K562 (cell line): Measurements from ENCODE around the gene TP63. TPM values are rescaled to one million over a fixed set of nuclear protein-coding genes. Genes with fewer than 3 reads are reported as not detected.

Experiments
- ATAC-seq: fragments of 200-7000 bp; cut with Tn5 transposase; 3 replicates; pipeline ENCODE4 v1.9.1; 2020; ENCODE audit warnings: moderate library complexity
- BruUV-seq: library from RNA; stranded (reverse); fragments of 400-500 nt; replicated peaks from 2 replicates; lab custom pipeline; 2021; lab: Mats Ljungman, UMichigan
- CTCF ChIA-PET: fragments of 300-600 bp; formaldehyde crosslinking; extraction: SDS; loops from one replicate; lab custom pipeline; 2021; ENCODE audit warnings: low intra/inter-chr PET ratio; lab: Yijun Ruan, JAX
- POLR2A ChIA-PET: fragments of 300-600, 350-650 bp; sonication (Branson Sonifier 250); formaldehyde crosslinking; extraction: SDS; loops from one replicate; lab custom pipeline; 2021; ENCODE audit warnings: antibody characterized with exemption, inconsistent platforms; lab: Yijun Ruan, JAX
- DNase-seq, 4 experiments: peaks; one replicate each; pipeline versions ENCODE4 v3.0.0 to v3.0.0-alpha.2; 2011 to 2018; ENCODE audit warnings: low spot score in 3 of 4, mixed read lengths in 3 of 4; ENCODE audit errors: extremely low read depth in 1 of 4
- FAIRE-seq: peaks from 2 replicates; lab custom pipeline; 2011; peaks lifted over from hg19 to GRCh38; lab: Jason Lieb, UNC
- H2AFZ ChIP-seq: 2 replicates; pipeline ENCODE4 v1.6.0; 2011; ENCODE audit warnings: low read depth, low read length, control low read depth, inconsistent platforms
- H3K27ac ChIP-seq: fragments of 200-600 bp; 3 replicates; pipeline ENCODE4 v1.8.0; 2011; ENCODE audit warnings: low read depth, mild to moderate bottlenecking, control low read depth, inconsistent platforms, low read length, moderate library complexity, mixed read lengths; ENCODE audit errors: extremely low read depth
- H3K27me3 ChIP-seq, 2 experiments: fragments of 300-600 bp in 1 of 2; 2 replicates in 1 of 2; 3 replicates in 1 of 2; pipeline versions ENCODE4 v1.6.0 to v1.8.0; 2011; ENCODE audit warnings: inconsistent platforms in 2 of 2, low read length in 2 of 2, mild to moderate bottlenecking in 1 of 2, mixed read lengths in 1 of 2, moderate library complexity in 1 of 2; ENCODE audit not compliant: control insufficient read depth in 2 of 2, insufficient read depth in 2 of 2
- H3K36me3 ChIP-seq: fragments of 300-600 bp; 3 replicates; pipeline ENCODE4 v1.8.0; 2011; ENCODE audit warnings: mild to moderate bottlenecking, low read length, inconsistent platforms; ENCODE audit not compliant: control insufficient read depth, insufficient read depth
- H3K4me1 ChIP-seq, 2 experiments: fragments of 200-600 bp in 1 of 2; replicated peaks in 1 of 2; 2 replicates in 1 of 2; 3 replicates in 1 of 2; pipeline versions ENCODE4 v1.5.1 to v1.8.0; 2011; ENCODE audit warnings: inconsistent platforms in 2 of 2, low read length in 2 of 2, mild to moderate bottlenecking in 1 of 2, mixed read lengths in 1 of 2, moderate library complexity in 1 of 2; ENCODE audit not compliant: control insufficient read depth in 2 of 2, insufficient read depth in 2 of 2
- H3K4me2 ChIP-seq: 2 replicates; pipeline ENCODE4 v1.6.1; 2011; ENCODE audit warnings: low read length, control low read depth, inconsistent platforms, mixed read lengths; ENCODE audit not compliant: insufficient read depth
- H3K4me3 ChIP-seq: fragments of 200-600 bp; sonication (generic), shearing (Covaris generic); 2 replicates; pipeline ENCODE4 v1.5.1; 2016; ENCODE audit warnings: control low read depth, inconsistent platforms
- H3K79me2 ChIP-seq: fragments of 200-600 bp; 3 replicates; pipeline ENCODE4 v1.8.0; 2011; ENCODE audit warnings: low read length, inconsistent platforms; ENCODE audit not compliant: control insufficient read depth, insufficient read depth
- H3K9ac ChIP-seq, 2 experiments: 2 replicates each; pipeline versions ENCODE4 v1.6.0 to v1.6.1; 2011; ENCODE audit warnings: low read depth in 2 of 2, low read length in 2 of 2, control low read depth in 1 of 2, inconsistent platforms in 1 of 2, mild to moderate bottlenecking in 1 of 2, mixed read lengths in 1 of 2; ENCODE audit not compliant: insufficient read depth in 1 of 2
- H3K9me1 ChIP-seq: one replicate; pipeline ENCODE4 v1.6.0; 2011; ENCODE audit warnings: inconsistent platforms, mild to moderate bottlenecking, low read length, moderate library complexity; ENCODE audit not compliant: control insufficient read depth, insufficient read depth
- H3K9me3 ChIP-seq: replicated peaks from 2 replicates; pipeline ENCODE4 v1.5.1; 2011; ENCODE audit warnings: low read depth, low read length, inconsistent platforms; ENCODE audit not compliant: control insufficient read depth, insufficient read depth
- H4K20me1 ChIP-seq: replicated peaks from 2 replicates; pipeline ENCODE4 v1.6.1; 2011; ENCODE audit warnings: low read length, inconsistent platforms, mixed read lengths; ENCODE audit not compliant: control insufficient read depth, insufficient read depth
- CBX3 ChIP-seq, 2 experiments: IDR thresholded peaks; 1 replicate in 1 of 2; 2 replicates in 1 of 2; pipeline ENCODE4 v1.6.1; 2012; ENCODE audit warnings: inconsistent platforms in 2 of 2, low read length in 2 of 2, borderline replicate concordance in 1 of 2, control low read depth in 1 of 2
- CEBPG ChIP-seq, 3 experiments: fragments of 200-800 bp in 1 of 3; sonication (Bioruptor generic) in 1 of 3; sonication (generic) in 1 of 3; formaldehyde crosslinking in 1 of 3; IDR thresholded peaks in 2 of 3; conservative IDR thresholded peaks in 1 of 3; 2 replicates each; pipeline versions ENCODE4 v1.6.1 to v1.8.0; 2016 to 2022; ENCODE audit warnings: missing compliant biosample characterization in 2 of 3, missing genetic modification characterization in 2 of 3, mild to moderate bottlenecking in 1 of 3, missing genetic modification reagents in 1 of 3
- ERF ChIP-seq: fragments of 450-650 bp; formaldehyde crosslinking; IDR thresholded peaks from 2 replicates; pipeline ENCODE4 v1.4.0; 2020; ENCODE audit warnings: mild to moderate bottlenecking, mixed read lengths
- FOXK2 ChIP-seq, 2 experiments: fragments of 450-650 bp; IDR thresholded peaks in 1 of 2; conservative IDR thresholded peaks in 1 of 2; 2 replicates each; pipeline ENCODE4 v1.6.1; 2016; ENCODE audit warnings: low read depth in 2 of 2, mild to moderate bottlenecking in 1 of 2
- HNRNPLL ChIP-seq: fragments of 200-400 bp; formaldehyde crosslinking; IDR thresholded peaks from 2 replicates; pipeline ENCODE4 v1.6.1; 2017; ENCODE audit warnings: low read length, low read depth, mild to moderate bottlenecking; ENCODE audit not compliant: poor library complexity, severe bottlenecking
- PCBP1 ChIP-seq: fragments of 200-400 bp; formaldehyde crosslinking; IDR thresholded peaks from 2 replicates; pipeline ENCODE4 v1.6.1; 2018; ENCODE audit warnings: mild to moderate bottlenecking, low read depth, low read length; ENCODE audit not compliant: poor library complexity, severe bottlenecking
- PYGO2 ChIP-seq: fragments of 450-650 bp; IDR thresholded peaks from 2 replicates; pipeline ENCODE4 v1.6.1; 2016; ENCODE audit warnings: mild to moderate bottlenecking, missing genetic modification characterization, moderate library complexity, missing compliant biosample characterization
- SP2 ChIP-seq: IDR thresholded peaks from 2 replicates; pipeline ENCODE4 v1.6.1; 2011; ENCODE audit warnings: mild to moderate bottlenecking, low read depth, low read length, moderate library complexity; ENCODE audit not compliant: poor library complexity, severe bottlenecking; ENCODE audit errors: extremely low read depth
- TBL1XR1 ChIP-seq, 2 experiments: IDR thresholded peaks; 2 replicates each; pipeline ENCODE4 v1.6.1; 2012; ENCODE audit warnings: improper control_type of control experiment in 2 of 2, low read length in 2 of 2, mild to moderate bottlenecking in 1 of 2
- ZBTB1 ChIP-seq: sonication (generic); formaldehyde crosslinking; IDR thresholded peaks from 2 replicates; pipeline ENCODE4 v1.8.1; 2023; ENCODE audit warnings: missing genetic modification reagents, low read depth, mild to moderate bottlenecking, borderline replicate concordance
- ZNF699 ChIP-seq: fragments of 250-450 bp; sonication (Bioruptor Pico); IDR thresholded peaks from 2 replicates; pipeline ENCODE4 v1.8.0; 2021; ENCODE audit warnings: mild to moderate bottlenecking, moderate library complexity; ENCODE audit not compliant: insufficient replicate concordance
- in situ Hi-C: fragments of 300-500 bp; cut with MboI; formaldehyde crosslinking; loops from 4 replicates; pipeline ENCODE4 v1.15.0; 2018; ENCODE audit warnings: inconsistent platforms, mixed read lengths
- intact Hi-C: fragments of 100-400 bp; cut with micrococcal nuclease; formaldehyde crosslinking; loops from 2 replicates; pipeline ENCODE4 v1.14.2; 2022
- polyA plus RNA-seq, 8 experiments: library from polyadenylated mRNA; depleted of rRNA in 4 of 8; stranded (reverse) in 5 of 8; unstranded in 3 of 8; fragments of >200 nt; fragmentation: Nextera tagmentation in 2 of 8; fragmentation: Illumina TruSeq in 1 of 8; extraction: Ambion mirVana in 2 of 8; extraction: Trizol in 1 of 8; gene quantifications; 2 replicates each; pipeline versions ENCODE4 v1.2.1 to v1.2.3, GENCODE V29; 2011 to 2014; ENCODE audit warnings: inconsistent platforms in 1 of 8, missing spikeins in 1 of 8
- total RNA-seq, 7 experiments: library from RNA; depleted of rRNA in 6 of 7; stranded (reverse); fragments of >200 nt in 6 of 7; fragmentation: Illumina TruSeq in 2 of 7; extraction: Trizol in 2 of 7; gene quantifications; 2 replicates each; pipeline versions ENCODE4 v1.2.1 to v1.2.3, GENCODE V29; 2011 to 2021; ENCODE audit warnings: low replicate concordance in 1 of 7
- TF ChIP-seq, protein P1 (sequence below): fragments of 250-450 bp; sonication (Bioruptor Pico); IDR thresholded peaks from 2 replicates; pipeline ENCODE4 v1.5.0; 2020; ENCODE audit warnings: mild to moderate bottlenecking, borderline replicate concordance
- TF ChIP-seq, protein P2 (sequence below): fragments of 250-450 bp; sonication (Bioruptor Pico); IDR thresholded peaks from 2 replicates; pipeline ENCODE4 v1.9.0; 2021; ENCODE audit warnings: mild to moderate bottlenecking, inconsistent platforms
- TF ChIP-seq, protein P3 (sequence below): fragments of 250-450 bp; sonication (Bioruptor Pico); IDR thresholded peaks from 2 replicates; pipeline ENCODE4 v1.8.0; 2021; ENCODE audit warnings: mild to moderate bottlenecking, moderate library complexity

Gene TP63
- total and polyA plus RNA-seq, 9 of the 15 experiments (the other 6 are each of a cell fraction or from before 2014, with no cell fraction given): 0.32 to 1.4 (median 0.50) TPM

DNA sequence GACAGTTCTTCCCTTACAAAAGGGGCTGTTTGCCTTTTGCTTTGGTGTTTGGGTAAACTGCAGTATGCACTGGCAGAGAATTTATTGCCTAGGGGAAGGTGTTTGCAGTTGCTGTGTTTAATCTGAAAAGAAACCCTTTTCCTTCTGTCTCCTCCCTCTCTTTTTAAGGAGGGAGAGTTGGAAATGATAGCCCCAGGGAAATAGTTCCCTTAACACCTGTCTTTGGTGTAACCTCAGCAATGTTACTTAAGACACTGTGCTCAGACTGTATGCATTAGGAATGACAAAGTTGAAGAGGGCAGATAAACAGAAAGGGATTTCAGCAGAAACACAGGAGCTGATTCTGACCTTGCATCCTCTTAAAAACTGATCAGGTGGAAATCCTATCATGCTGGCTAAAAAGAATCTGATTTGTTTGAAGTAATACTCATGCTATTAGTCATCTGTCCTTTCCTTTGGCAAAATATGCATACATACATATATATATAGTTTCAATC lies 125.4 kb downstream of the TP63 start:
- DNase-seq (no peak), FAIRE-seq (no peak), ATAC-seq (no peak)
- Histone ChIP-seq H2AFZ (no peak overlapping the region), H3K9ac (no peak overlapping the region), H3K27ac (no peak overlapping the region), H3K9me3 (no peaks in the 10 kb centered on the region), H3K4me2 (no peak overlapping the region), H3K4me3 (no peak overlapping the region), H3K36me3 (no peaks in the 10 kb centered on the region), H3K27me3 (no peaks in the 10 kb centered on the region), H4K20me1 (no peaks in the 10 kb centered on the region), H3K9me1 (no peaks in the 10 kb centered on the region), H3K79me2 (no peaks in the 10 kb centered on the region), H3K4me1 (no peaks in the 10 kb centered on the region)
- in situ Hi-C loops: no loop called here
- ChIA-PET CTCF (no interaction called here), POLR2A (no interaction called here)
- intact Hi-C loops: no loop called here
- BruUV-seq: no TSS peak
- TF ChIP-seq, protein P1, sequence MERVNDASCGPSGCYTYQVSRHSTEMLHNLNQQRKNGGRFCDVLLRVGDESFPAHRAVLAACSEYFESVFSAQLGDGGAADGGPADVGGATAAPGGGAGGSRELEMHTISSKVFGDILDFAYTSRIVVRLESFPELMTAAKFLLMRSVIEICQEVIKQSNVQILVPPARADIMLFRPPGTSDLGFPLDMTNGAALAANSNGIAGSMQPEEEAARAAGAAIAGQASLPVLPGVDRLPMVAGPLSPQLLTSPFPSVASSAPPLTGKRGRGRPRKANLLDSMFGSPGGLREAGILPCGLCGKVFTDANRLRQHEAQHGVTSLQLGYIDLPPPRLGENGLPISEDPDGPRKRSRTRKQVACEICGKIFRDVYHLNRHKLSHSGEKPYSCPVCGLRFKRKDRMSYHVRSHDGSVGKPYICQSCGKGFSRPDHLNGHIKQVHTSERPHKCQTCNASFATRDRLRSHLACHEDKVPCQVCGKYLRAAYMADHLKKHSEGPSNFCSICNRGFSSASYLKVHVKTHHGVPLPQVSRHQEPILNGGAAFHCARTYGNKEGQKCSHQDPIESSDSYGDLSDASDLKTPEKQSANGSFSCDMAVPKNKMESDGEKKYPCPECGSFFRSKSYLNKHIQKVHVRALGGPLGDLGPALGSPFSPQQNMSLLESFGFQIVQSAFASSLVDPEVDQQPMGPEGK (CRISPR knock-in tag): no peak
- TF ChIP-seq, protein P2, sequence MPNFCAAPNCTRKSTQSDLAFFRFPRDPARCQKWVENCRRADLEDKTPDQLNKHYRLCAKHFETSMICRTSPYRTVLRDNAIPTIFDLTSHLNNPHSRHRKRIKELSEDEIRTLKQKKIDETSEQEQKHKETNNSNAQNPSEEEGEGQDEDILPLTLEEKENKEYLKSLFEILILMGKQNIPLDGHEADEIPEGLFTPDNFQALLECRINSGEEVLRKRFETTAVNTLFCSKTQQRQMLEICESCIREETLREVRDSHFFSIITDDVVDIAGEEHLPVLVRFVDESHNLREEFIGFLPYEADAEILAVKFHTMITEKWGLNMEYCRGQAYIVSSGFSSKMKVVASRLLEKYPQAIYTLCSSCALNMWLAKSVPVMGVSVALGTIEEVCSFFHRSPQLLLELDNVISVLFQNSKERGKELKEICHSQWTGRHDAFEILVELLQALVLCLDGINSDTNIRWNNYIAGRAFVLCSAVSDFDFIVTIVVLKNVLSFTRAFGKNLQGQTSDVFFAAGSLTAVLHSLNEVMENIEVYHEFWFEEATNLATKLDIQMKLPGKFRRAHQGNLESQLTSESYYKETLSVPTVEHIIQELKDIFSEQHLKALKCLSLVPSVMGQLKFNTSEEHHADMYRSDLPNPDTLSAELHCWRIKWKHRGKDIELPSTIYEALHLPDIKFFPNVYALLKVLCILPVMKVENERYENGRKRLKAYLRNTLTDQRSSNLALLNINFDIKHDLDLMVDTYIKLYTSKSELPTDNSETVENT (CRISPR knock-in tag): no peak
- TF ChIP-seq PYGO2 (tag): no peak
- TF ChIP-seq, protein P3, sequence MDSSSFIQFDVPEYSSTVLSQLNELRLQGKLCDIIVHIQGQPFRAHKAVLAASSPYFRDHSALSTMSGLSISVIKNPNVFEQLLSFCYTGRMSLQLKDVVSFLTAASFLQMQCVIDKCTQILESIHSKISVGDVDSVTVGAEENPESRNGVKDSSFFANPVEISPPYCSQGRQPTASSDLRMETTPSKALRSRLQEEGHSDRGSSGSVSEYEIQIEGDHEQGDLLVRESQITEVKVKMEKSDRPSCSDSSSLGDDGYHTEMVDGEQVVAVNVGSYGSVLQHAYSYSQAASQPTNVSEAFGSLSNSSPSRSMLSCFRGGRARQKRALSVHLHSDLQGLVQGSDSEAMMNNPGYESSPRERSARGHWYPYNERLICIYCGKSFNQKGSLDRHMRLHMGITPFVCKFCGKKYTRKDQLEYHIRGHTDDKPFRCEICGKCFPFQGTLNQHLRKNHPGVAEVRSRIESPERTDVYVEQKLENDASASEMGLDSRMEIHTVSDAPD (CRISPR knock-in tag): no peak
- no peak for TF ChIP-seq PCBP1
- TF ChIP-seq CEBPG (CRISPR knock-in tag; IDR thresholded peaks at IDR 0.05): no peak
- TF ChIP-seq CEBPG (tag; conservative IDR thresholded peaks at IDR 0.05 in 1 of 2, IDR thresholded peaks at IDR 0.05 in 1 of 2): no peak
- TF ChIP-seq TBL1XR1 (IDR thresholded peaks at IDR 0.05; ENCODE audit: low read length in 2 of 2): no peak
- TF ChIP-seq ZNF699: no peak
- TF ChIP-seq SP2: no peak
- no peak for TF ChIP-seq ERF
- TF ChIP-seq ZBTB1 (CRISPR knock-in tag): no peak
- no peak for TF ChIP-seq CBX3 (IDR thresholded peaks at IDR 0.05; ENCODE audit: borderline replicate concordance in 1 of 2, low read length in 2 of 2)
- TF ChIP-seq HNRNPLL: no peak
- TF ChIP-seq FOXK2 (conservative IDR thresholded peaks at IDR 0.05 in 1 of 2, IDR thresholded peaks at IDR 0.05 in 1 of 2; ENCODE audit: low read depth in 2 of 2): no peak
